GM19099 (cell line): Measurements from ENCODE around the gene EOMES.

Experiments
- POLR2A ChIP-seq: IDR thresholded peaks from 3 replicates; pipeline ENCODE4 v1.6.1; 2011; ENCODE audit warnings: low read depth; ENCODE audit not compliant: insufficient read length; ENCODE audit errors: extremely low read depth

Gene EOMES

DNA sequence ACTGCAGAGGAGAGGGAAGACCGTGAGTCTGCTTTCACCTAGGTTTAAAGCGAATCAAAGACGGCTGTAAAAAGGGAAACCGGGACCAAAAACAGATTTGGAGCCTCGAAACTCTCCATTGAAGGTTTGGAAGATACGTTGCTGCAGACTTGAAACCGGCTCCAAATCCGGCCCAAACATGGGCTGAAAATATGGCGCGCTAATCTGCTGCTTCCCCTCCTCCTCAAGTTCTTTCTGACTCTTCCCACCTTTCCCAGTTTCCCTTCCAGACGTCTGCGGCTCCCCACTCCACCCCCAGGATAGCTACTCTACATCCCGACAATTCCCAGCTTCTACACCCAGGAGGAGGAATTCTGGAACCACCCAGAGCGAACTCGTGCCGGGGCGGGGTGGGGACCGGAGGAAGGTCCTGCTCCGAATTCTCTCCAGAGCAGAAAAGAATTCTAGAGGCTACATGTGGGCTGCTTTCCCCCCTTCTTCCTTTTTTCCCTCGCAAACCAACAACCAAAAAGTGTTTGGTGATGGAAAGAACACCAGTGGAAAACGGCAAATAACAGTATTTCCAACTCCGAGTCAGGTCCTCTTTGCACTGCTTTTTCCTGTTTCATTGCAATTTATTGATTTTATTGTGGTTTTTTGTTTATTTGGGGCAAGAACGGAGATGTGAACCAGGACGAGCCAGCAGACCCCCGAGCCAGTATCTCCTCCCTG is 8.5 kb downstream of the EOMES start:
- TF ChIP-seq POLR2A, result no peak

DNA sequence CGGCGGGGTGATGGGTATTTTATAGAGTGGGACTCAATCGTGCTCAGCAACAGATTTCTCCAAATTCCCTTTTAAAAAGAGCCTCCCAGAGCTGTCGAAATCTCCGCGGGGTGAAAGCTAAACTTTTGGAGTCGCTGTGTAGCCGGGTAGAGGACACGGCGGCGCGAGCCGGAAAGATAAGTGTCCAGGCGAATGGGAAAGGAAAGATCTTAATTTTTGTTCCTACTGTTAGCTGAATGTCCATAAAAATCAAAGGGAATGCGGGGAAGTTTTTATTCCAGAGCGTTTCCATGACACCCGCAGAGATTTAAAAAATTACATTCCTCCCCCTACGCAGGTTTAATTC is 9.1 kb downstream of the EOMES start:
- no peak for TF ChIP-seq POLR2A

DNA sequence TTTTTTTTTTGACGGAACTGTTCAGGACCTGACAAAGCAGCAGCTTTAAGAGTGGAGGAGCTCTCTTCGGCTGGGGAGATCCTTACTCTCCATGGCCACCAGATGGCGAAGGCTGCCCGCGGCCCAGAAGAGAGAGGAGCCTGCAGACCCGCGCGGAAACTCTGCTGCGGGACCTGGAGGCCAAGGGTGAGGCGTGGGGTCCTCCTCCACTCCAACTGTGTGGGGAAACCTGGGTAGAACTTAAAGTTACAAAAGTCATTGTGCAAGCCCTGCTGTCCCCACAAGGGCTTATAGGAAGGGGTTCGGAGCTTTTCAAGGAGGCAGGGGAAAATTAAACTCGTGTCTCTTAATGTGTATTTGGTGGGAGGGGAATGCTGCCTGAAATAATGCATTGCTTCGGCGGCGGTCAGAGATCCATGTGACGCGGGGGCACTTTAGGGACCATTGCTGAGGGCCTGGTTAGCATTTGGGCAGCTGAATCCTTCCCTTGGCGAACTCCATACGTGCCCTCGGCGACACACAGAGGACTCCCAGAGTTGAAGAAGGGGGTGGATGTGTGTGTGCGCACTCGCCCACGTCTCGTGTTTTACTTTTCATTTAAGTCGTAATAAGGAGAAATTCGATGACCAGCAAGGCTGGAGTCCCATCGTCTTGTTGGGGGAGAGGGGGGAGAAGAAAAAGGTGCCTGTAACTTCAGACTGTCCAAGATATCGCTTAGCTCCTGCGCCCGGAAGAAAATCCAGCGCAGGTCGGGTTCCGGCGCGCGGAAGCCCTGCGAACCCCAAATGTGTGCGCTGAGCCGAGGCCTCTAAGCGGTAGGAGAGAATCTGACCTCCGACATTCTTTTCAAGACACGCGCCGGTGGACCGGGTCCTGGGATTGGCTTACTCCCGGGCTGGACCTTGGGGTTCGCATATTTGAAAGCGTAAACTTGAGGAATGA is 9.7 kb downstream of the EOMES start:
- no peak for TF ChIP-seq POLR2A

DNA sequence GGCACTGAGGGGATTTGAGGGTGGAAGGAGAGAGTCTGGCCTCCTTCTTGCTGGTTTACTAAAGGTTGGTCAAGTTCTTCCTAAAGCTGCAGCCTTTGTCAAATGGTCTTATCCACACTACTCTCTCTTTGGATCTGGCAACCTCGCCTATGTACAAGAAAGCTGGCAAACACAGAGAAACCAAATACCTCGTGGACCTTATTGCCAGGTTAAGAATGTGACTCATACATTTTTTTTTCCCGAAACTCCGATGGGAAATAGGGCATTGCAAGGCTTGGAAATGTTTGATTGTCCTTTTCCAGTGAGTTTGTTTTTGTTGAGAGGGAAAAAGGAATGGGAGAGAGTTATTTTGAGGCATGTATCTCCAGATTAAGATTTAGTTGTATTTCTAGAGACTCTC is 13.9 kb downstream of the EOMES start:
- no peak for TF ChIP-seq POLR2A

DNA sequence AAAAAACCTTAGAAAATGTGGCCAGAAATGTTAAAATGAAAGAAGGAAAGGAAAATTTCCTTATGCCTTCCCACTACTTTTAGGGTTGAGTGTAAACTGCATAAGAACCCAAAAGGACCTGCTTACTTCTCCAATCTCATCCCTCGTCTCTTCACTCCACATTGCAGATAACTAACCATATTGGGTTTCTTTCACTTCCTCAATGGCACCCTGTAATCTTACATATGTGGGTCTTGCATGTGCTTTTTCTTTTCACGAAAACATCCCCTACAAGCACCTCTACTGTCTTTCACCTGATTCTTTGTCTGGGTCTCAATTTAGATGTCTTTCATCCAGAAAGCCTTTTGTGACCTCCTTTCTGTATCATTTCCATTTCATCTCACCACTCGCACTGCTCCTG is 23.1 kb downstream of the EOMES start:
- no peak for TF ChIP-seq POLR2A

DNA sequence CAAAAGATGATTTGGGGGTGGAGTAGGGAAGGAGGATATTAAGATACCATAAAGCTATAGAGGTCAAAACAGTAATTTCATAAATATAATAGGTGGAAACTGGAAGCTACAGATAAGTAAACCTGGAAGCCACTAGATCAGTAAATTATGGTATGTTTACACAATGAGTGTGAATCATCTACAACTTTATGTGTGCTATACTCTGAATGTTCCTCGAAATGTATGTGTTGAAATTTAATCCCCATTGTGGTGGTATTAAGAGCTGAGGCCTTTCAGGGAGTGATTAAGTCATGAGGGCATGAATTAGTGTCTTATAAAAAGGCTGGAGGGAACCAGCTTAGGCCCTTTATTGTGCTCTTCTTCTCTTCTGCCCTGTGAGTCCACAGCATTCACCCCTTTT is 25.2 kb downstream of the EOMES start:
- TF ChIP-seq POLR2A, result no peak

DNA sequence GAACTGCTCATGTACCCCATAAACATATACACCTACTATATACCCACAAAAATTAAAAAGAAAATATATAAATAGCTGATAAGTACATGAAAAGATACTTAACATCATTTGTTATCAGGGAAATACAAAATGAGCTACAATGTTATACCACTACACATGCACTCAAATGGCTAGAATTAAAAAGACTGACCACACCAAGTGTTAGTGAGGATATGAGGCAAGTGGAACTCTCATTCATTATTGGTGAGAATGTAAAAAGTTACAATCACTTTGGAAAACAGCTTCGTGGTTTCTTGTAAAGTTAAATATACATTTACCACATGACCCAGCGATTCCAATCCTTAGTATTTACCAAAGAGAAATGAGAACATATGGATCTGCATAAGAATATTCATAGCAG is 26.5 kb downstream of the EOMES start:
- TF ChIP-seq POLR2A, result no peak

DNA sequence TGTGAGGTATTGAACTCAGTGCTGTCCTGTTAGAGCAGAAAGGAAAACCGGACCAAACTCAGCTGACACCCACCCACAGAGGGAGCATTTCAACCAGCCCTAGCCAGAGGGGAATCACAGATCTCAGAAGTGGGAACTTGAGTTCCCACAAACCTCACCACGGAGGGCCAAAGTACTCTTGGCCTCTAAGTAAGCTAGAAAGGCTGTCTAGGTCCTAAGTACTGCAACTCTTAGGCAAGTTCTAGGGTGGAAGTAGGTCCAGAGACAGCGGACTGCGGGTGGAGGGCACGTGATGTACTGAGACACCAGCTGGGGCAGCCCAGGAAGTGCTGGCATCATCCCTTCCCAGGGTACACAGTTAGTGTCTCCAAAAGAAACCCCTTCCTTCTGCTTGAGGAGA is 34.1 kb downstream of the EOMES start:
- TF ChIP-seq POLR2A, result no peak

DNA sequence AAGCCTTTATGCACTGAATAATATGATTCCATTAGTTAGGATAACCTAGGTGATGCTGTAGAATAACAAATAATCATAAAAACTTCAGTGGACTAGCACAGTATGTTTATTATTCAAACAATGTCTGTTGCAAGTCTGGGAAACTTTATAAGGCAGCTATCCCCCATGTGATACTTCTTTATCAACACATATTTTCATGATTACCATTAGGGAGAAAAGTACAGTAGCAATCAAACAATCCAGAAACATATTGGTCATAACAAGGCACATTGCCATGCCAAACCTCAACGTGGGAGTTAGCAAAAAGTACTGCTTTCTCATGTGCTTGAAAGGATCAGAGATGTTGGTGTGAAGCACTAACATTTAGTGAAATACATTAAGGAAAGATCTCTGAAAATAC is 35.5 kb downstream of the EOMES start:
- no peak for TF ChIP-seq POLR2A

DNA sequence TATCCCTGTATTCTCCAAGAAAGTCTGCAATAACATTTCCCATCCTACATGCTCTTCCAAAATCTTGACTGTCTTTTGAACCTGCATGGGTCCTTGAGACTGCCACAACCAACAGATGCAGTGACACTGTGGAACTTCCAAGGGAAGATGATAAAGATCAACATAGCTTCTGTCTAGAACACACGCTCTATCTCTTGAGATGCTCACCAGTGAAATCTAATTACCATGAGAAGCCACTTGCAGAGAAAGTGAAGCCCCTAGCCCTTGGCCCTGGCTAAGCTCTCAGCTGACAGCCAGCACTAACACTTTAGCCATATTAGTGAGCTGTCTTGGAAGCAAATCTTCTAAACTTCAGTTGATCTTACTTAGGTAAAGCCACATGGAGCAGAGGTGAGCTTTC is 36.6 kb downstream of the EOMES start:
- no peak for TF ChIP-seq POLR2A

DNA sequence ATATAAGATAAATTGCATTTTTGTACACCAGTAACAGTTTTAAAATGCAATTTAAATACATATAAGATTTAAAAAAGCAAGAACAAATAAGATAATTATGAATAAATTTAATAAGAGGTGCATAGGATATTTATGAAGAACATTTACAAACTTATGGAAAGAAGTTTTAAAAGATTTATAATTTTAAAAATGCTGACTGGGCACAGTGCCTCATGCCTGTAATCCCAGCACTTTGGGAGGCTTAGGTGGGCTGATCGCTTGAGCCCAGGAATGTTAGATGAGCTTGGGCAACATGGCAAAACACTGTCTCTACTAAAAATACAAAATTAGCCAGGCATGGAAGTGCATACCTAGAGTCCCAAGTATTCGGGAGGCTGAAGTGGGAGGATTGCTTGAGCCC is 37.8 kb downstream of the EOMES start:
- TF ChIP-seq POLR2A, result no peak

DNA sequence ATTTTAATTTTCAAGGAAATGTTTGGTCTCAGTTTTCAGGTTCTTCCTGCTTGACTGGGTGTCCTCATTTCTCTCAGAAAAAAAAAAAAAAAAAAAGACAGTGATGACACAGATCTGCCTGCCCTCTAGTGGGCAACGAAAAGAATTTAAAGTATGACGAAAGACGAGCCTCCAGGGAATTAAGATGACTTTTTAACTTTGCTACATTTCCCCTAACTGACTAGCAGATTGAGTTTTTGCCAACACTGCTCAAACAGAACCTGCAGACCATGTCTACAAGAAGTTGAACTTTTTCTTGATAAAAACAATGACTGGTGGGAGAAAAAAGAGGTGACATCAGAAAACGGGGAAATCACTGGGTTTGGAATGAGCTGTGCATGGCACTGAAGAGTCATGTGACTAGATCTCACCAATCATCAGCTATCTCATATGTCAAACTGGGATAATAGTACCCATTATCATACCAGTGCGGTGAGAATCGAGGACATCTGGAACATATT is 40.8 kb downstream of the EOMES start:
- no peak for TF ChIP-seq POLR2A

DNA sequence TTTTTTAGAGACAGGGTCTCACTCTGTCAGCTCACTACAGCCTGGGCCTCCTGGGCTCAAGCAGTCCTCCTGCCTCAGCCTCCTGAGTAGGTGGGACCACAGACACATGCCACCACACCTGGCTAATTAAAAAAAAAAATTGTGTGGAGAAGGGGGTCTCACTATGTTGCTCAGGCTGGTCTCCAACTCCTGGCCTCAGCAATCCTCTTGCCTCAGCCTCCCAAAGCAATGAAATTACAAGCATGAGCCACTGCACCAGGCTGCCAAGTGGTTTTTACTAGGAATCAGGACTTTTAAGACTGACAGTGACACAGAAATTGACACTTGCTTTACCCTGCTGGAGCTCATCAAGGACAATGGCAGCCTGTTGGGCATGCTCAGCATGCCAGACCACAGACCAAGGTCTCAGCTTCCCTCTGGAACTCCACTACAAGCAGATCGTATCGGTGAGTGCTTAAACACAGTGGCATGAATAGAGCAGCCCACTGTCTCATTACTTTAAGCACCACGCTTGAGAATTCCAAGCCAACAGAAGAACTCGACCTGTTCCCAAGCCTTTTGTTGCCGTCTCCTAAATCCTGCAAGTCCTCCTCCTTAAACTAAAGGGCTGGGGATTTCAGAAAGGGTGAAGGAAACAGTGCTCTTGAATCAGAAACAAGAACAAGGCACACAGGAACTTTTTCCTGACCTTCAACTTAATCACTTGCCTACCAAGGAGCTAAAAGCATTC is 41.4 kb downstream of the EOMES start:
- TF ChIP-seq POLR2A, result no peak

DNA sequence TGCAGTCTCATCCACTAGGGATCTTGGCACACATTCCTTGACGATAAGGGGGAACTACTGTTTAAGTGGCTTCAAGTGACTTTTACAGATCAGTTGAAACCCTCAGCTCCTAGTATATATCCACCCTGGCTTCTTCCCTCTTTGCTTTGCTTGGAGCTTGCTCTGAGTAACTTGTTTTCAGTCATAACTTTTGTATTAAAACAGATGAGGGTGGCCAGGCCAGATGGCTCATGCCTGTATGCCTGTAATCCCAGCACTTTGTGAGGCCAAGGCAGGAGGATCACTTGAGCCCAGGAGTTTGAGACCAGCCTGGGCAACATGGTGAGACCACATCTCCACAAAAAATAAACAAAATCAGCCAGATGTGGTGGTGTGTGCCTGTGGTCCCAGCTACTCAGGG is 42.4 kb downstream of the EOMES start:
- TF ChIP-seq POLR2A, result no peak

DNA sequence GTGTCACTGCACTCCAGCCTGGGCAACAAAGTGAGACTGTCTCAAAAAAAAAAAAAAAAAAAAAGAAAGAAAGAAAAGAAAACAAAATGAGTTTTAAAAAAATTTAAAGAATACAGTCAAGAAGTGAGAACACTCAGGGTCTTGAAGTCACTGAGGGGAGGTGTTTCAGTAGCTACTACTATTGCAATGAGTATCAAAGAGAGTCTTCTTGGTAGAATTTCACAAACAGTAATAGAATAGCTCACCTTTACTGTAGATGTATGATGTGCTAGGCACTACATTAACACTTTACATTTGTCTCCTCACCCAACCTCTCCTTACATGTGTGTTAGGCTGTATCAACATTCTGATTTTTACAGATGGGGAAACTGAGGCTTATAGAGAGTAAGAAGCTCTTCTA is 43.9 kb downstream of the EOMES start:
- no peak for TF ChIP-seq POLR2A
